ENCODE measurements around the gene BTBD2.

Gene BTBD2

GRCh38 chr19:1981253-1981652 lies 34.3 kb downstream of the BTBD2 start:
- no peak for DNase-seq

GRCh38 chr19:1980809-1981181 lies 34.7 kb downstream of the BTBD2 start:
- no peak for DNase-seq

- no peak for DNase-seq
Observed at GRCh38 chr19:1980091-1980808, 35.3 kb downstream of the BTBD2 start.

- DNase-seq, result no peak
Observed at GRCh38 chr19:1979642-1980041, 35.9 kb downstream of the BTBD2 start.

GRCh38 chr19:1979017-1979416 lies 36.5 kb downstream of the BTBD2 start:
- no peak for DNase-seq

GRCh38 chr19:1978346-1978894 lies 37.1 kb downstream of the BTBD2 start:
- DNase-seq, result no peak

- no peak for DNase-seq
Observed at GRCh38 chr19:1977120-1977519, 38.4 kb downstream of the BTBD2 start.

GRCh38 chr19:1975162-1975480 lies 40.4 kb downstream of the BTBD2 start:
- no peak for DNase-seq

GRCh38 chr19:1974381-1975161 lies 40.9 kb downstream of the BTBD2 start:
- DNase-seq, result no peak

- DNase-seq, result no peak
Observed at GRCh38 chr19:1970806-1971502, 44.6 kb downstream of the BTBD2 start.

GRCh38 chr19:1970003-1970805 lies 45.3 kb downstream of the BTBD2 start:
- DNase-seq, result peak; percentile 28

GRCh38 chr19:1969176-1970002 lies 46.1 kb downstream of the BTBD2 start:
- no peak for DNase-seq

GRCh38 chr19:1968279-1969175 lies 47.0 kb downstream of the BTBD2 start:
- no peak for DNase-seq

GRCh38 chr19:1967087-1967608 lies 48.4 kb downstream of the BTBD2 start:
- no peak for DNase-seq

- no peak for DNase-seq
Observed at GRCh38 chr19:1962674-1963073, 52.8 kb downstream of the BTBD2 start.

- no peak for DNase-seq
Observed at GRCh38 chr19:1961000-1961883, 54.3 kb downstream of the BTBD2 start.

GRCh38 chr19:1959928-1960589 lies 55.5 kb downstream of the BTBD2 start:
- DNase-seq, result no peak

- no peak for DNase-seq
Observed at GRCh38 chr19:1957562-1958248, 57.8 kb downstream of the BTBD2 start.
